Activated CD8-positive, alpha-beta memory T cell treated with anti-CD3 and anti-CD28 coated beads, Interleukin-2, amount 50 U/mL, for 4 hours (primary cell): Measurements from ENCODE around the gene SEL1L2.

Experiments used
- DNase-seq: peaks from one replicate; pipeline ENCODE4 v3.0.0-alpha.2; 2020

SEL1L2 gene

DNA sequence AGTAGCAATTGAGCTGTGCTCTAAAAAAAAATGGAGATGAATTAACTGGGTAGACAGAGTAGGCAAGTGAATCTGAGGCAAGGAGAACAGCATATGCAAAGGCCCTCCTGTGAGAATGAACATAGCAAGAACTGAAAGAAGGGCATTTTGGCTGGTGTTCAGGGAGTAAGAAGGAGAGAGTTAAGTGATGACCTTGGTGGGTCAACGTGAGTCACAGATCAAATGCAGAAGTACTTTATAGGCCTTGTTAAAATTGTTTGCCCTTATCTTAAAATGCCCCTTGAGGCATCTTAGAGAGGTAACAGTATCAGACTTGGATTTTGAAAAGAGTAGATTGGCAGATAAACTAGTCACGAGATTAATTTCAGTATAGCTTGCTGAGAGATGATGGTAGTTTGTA is 181.0 kb downstream of the SEL1L2 start:
- no peak for DNase-seq

- no peak for DNase-seq
Observed at GRCh38 chr20:13800728-13801134, 189.7 kb downstream of the SEL1L2 start.

- no peak for DNase-seq
Observed at GRCh38 chr20:13799974-13800373, 190.4 kb downstream of the SEL1L2 start.
